Measurements from ENCODE around the gene HIC1.

Gene HIC1

GRCh38 chr17:2051061-2051932 is 3.6 kb upstream of the HIC1 start:
- Histone ChIP-seq H4K20me1 (peaks cover 45% of the 10 kb centered on the region), H3K4me3 (peak overlapping the region; percentile 77), H3K9ac (no peak overlapping the region), H3K27me3 (peaks cover 71% of the 10 kb centered on the region), H3K4me2 (peak overlapping the region; percentile 95), H3K36me3 (no peaks in the 10 kb centered on the region), H3K27ac (no peak overlapping the region), H3K4me1 (peaks cover 44% of the 10 kb centered on the region), H3K9me3 (no peaks in the 10 kb centered on the region)
- TF ChIP-seq Cebpa-rat (IDR thresholded peaks at IDR 0.05): no peak

DNA sequence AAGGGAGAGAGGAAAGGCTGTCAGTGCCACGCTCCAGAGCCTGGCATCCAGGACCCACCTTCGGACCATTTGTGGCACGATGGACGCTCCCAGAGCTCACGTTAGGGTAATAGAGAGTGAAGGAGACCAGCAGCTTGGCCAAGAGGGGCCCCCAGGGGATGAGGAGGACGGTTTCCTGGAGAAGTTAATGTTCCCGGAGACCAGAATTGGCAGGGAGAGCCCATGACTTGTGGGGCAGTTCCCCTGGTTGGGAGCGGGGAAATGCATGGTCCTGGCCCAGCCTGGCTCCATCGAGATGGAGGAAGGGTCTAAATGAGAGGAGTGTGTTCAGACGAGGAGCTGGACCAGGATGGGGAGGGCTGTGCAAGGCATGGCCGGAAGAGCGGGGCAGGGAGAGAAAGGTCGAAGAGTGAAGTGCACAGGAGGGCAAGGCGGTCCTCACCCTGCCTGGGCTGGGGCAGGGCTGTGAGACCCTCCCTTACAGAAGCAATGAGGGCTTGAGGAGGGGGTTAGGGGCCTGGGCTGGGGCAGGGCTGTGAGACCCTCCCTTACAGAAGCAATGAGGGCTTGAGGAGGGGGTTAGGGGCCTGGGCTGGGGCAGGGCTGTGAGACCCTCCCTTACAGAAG is 2.9 kb upstream of the HIC1 start:
- H3K4me2 ChIP-seq: peak overlapping the region; percentile 95; the same call in 1 of the 2 replicates
- H3K9me3 ChIP-seq: no peaks in the 10 kb centered on the region
- H3K27me3 ChIP-seq: peaks cover 78% of the 10 kb centered on the region
- peaks cover 52% of the 10 kb centered on the region for H3K4me1 ChIP-seq
- peak overlapping the region; percentile 77 for H3K4me3 ChIP-seq
- no peak overlapping the region for H3K9ac ChIP-seq
- TF ChIP-seq Cebpa-rat (IDR thresholded peaks at IDR 0.05): no peak
- peaks cover 53% of the 10 kb centered on the region for H4K20me1 ChIP-seq
- no peaks in the 10 kb centered on the region for H3K36me3 ChIP-seq
- no peak overlapping the region for H3K27ac ChIP-seq

- peaks cover 69% of the 10 kb centered on the region for H4K20me1 ChIP-seq
- H3K4me1 ChIP-seq: peaks cover 68% of the 10 kb centered on the region
- TF ChIP-seq Cebpa-rat (IDR thresholded peaks at IDR 0.05): no peak
- H3K27ac ChIP-seq: no peak overlapping the region
- H3K36me3 ChIP-seq: peaks cover 12% of the 10 kb centered on the region; the same call in 1 of the 2 replicates
- H3K9me3 ChIP-seq: no peaks in the 10 kb centered on the region
- H3K4me2 ChIP-seq: peak overlapping the region; percentile 100
- no peak overlapping the region for H3K9ac ChIP-seq
- H3K4me3 ChIP-seq: peak overlapping the region; percentile 74
- peaks cover 93% of the 10 kb centered on the region for H3K27me3 ChIP-seq
Measured at GRCh38 chr17:2053380-2054261, 1.3 kb upstream of the HIC1 start.

DNA sequence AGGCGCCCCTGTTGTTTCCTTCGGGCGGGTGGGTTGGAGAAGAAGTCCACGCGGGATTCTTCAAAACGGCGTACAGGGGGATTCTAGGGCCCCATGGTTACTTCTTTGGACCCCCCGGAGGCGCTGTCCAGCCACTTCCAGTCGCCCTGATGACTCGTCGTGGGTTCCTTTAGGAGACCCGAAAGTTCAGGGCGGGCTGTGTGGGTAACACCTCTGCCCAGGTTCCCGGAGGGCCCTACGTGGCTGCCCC is 716 bp upstream of the HIC1 start:
- Histone ChIP-seq H4K20me1 (peaks cover 69% of the 10 kb centered on the region), H3K27me3 (peaks cover 91% of the 10 kb centered on the region), H3K9me3 (no peaks in the 10 kb centered on the region), H3K36me3 (peaks cover 12% of the 10 kb centered on the region; the same call in 1 of the 2 replicates), H3K27ac (no peak overlapping the region), H3K4me3 (peak overlapping the region; percentile 74), H3K4me2 (peak overlapping the region; percentile 100), H3K4me1 (peaks cover 67% of the 10 kb centered on the region), H3K9ac (no peak overlapping the region)
- TF ChIP-seq Cebpa-rat (IDR thresholded peaks at IDR 0.05): no peak

- Histone ChIP-seq H3K4me3 (peak overlapping the region; percentile 74), H3K27ac (no peak overlapping the region; the same call in 1 of the 2 replicates), H3K36me3 (peaks cover 16% of the 10 kb centered on the region; the same call in 1 of the 2 replicates), H3K4me1 (peaks cover 74% of the 10 kb centered on the region), H3K9me3 (no peaks in the 10 kb centered on the region), H3K9ac (peak overlapping the region; percentile 61), H3K27me3 (peaks cover 94% of the 10 kb centered on the region), H3K4me2 (peak overlapping the region; percentile 100), H4K20me1 (peaks cover 67% of the 10 kb centered on the region)
- no peak for TF ChIP-seq Cebpa-rat (IDR thresholded peaks at IDR 0.05)
Measured at GRCh38 chr17:2055292-2056205, 646 bp downstream of the HIC1 start.

GRCh38 chr17:2056206-2057174 is 1.6 kb downstream of the HIC1 start:
- peaks cover 25% of the 10 kb centered on the region for H3K36me3 ChIP-seq
- H3K9me3 ChIP-seq: no peaks in the 10 kb centered on the region
- H3K4me2 ChIP-seq: peak overlapping the region; percentile 100
- TF ChIP-seq Cebpa-rat (IDR thresholded peaks at IDR 0.05): no peak
- peaks cover 75% of the 10 kb centered on the region for H3K4me1 ChIP-seq
- H4K20me1 ChIP-seq: peaks cover 61% of the 10 kb centered on the region
- peak overlapping the region; percentile 16; the same call in 1 of the 2 replicates for H3K9ac ChIP-seq
- peaks cover 93% of the 10 kb centered on the region for H3K27me3 ChIP-seq
- H3K4me3 ChIP-seq: peak overlapping the region; percentile 74
- H3K27ac ChIP-seq: no peak overlapping the region

GRCh38 chr17:2057175-2057759 is 2.4 kb downstream of the HIC1 start:
- peaks cover 55% of the 10 kb centered on the region for H4K20me1 ChIP-seq
- peaks cover 32% of the 10 kb centered on the region for H3K36me3 ChIP-seq
- peak overlapping the region; percentile 19; the same call in 1 of the 2 replicates for H3K9ac ChIP-seq
- peaks cover 77% of the 10 kb centered on the region for H3K4me1 ChIP-seq
- peak overlapping the region; percentile 74 for H3K4me3 ChIP-seq
- no peak overlapping the region for H3K27ac ChIP-seq
- TF ChIP-seq Cebpa-rat (IDR thresholded peaks at IDR 0.05): no peak
- H3K4me2 ChIP-seq: peak overlapping the region; percentile 100
- no peaks in the 10 kb centered on the region for H3K9me3 ChIP-seq
- H3K27me3 ChIP-seq: peaks cover 85% of the 10 kb centered on the region
